SU-DHL-6 (cell line): Measurements from ENCODE around the gene NTSR1.

Experiments used
- CTCF ChIP-seq: fragments of 200-600 bp; sonication (generic); IDR thresholded peaks from one replicate; pipeline ENCODE4 v1.5.1; 2017; ENCODE audit warnings: antibody characterized with exemption, mild to moderate bottlenecking, low read length, moderate library complexity; ENCODE audit not compliant: insufficient read depth, poor library complexity, severe bottlenecking
- EZH2phosphoT487 ChIP-seq: fragments of 200-600 bp; sonication (generic), shearing (Covaris generic); conservative IDR thresholded peaks from 2 replicates; pipeline ENCODE4 v1.6.1; 2018; ENCODE audit warnings: mild to moderate bottlenecking, antibody characterized with exemption, low read length, moderate library complexity, mixed read lengths

GRCh38 chr20:62761759-62762131 is 53.1 kb downstream of the NTSR1 start:
- TF ChIP-seq CTCF (no peak), EZH2phosphoT487 (no peak)
